RWPE2 (cell line): ENCODE measurements around the gene NEU4.

Experiments used
- ATAC-seq: fragments of 200-7000 bp; cut with Tn5 transposase; 3 replicates; pipeline ENCODE4 v1.9.1; 2021; ENCODE audit warnings: low read depth
- DNase-seq: peaks from one replicate; pipeline ENCODE4 v3.0.0-alpha.2; 2020; ENCODE audit warnings: low spot score
- H3K27ac ChIP-seq: fragments of 450-650 bp; 2 replicates; pipeline ENCODE4 v1.5.1; 2017; ENCODE audit warnings: mild to moderate bottlenecking; ENCODE audit not compliant: poor library complexity, severe bottlenecking
- H3K27me3 ChIP-seq: fragments of 250-450 bp; sonication (Bioruptor Pico); 2 replicates; pipeline ENCODE4 v1.5.1; 2021; ENCODE audit warnings: mild to moderate bottlenecking, moderate library complexity; ENCODE audit not compliant: insufficient read depth, poor library complexity, severe bottlenecking
- H3K36me3 ChIP-seq: fragments of 250-450 bp; sonication (Bioruptor Pico); 2 replicates; pipeline ENCODE4 v1.5.1; 2020; ENCODE audit warnings: low read depth, mild to moderate bottlenecking, moderate library complexity
- H3K4me1 ChIP-seq: fragments of 250-450 bp; sonication (Bioruptor Pico); 2 replicates; pipeline ENCODE4 v1.5.1; 2021; ENCODE audit warnings: mild to moderate bottlenecking, moderate library complexity; ENCODE audit not compliant: insufficient read depth, poor library complexity, severe bottlenecking
- H3K4me3 ChIP-seq: fragments of 250-450 bp; sonication (Bioruptor Pico); 2 replicates; pipeline ENCODE4 v1.5.1; 2021; ENCODE audit warnings: mild to moderate bottlenecking, moderate library complexity; ENCODE audit not compliant: severe bottlenecking
- H3K9me3 ChIP-seq: fragments of 250-450 bp; sonication (Bioruptor Pico); 2 replicates; pipeline ENCODE4 v1.5.1; 2021; ENCODE audit warnings: mild to moderate bottlenecking, moderate library complexity; ENCODE audit not compliant: severe bottlenecking
- TF ChIP-seq, protein P1 (sequence below): fragments of 450-650 bp; IDR thresholded peaks from one replicate; pipeline ENCODE4 v1.5.1; 2017; ENCODE audit warnings: mild to moderate bottlenecking, moderate library complexity; ENCODE audit not compliant: poor library complexity, severe bottlenecking

NEU4 gene

DNA sequence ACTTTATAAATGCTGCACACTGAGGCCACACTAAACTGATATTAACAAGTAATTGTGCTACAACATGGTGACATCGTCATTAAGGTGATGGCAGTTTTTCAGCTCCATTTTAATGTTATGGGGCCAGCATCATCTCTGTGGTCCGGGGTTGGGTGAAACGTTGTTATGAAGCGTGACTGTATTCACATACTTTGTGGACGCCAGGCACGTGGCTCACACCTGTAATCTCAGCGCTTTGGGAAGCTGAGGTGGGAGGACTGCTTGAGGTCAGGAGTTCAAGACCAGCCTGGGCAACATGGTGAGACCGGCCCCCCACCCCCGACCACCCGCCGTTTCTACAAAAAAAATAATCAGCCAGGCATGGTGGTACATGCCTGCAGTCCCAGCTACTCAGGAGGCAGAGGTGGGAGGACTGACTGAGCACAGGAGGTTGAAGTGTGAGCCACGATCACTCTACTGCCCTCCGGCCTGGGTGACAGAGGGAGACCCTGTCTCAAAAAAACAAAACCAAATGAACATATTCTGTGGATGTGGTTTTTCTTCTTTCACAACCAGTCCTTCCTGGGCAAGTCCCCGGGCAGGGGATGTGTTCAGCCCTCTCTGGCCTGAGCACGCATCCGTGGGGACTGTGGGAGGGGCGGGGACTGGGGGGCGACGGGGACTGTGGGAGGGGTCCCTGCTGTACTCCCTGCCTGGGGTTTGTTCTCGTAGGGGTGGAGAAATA is 45.3 kb upstream of the NEU4 start:
- TF ChIP-seq, protein P1, sequence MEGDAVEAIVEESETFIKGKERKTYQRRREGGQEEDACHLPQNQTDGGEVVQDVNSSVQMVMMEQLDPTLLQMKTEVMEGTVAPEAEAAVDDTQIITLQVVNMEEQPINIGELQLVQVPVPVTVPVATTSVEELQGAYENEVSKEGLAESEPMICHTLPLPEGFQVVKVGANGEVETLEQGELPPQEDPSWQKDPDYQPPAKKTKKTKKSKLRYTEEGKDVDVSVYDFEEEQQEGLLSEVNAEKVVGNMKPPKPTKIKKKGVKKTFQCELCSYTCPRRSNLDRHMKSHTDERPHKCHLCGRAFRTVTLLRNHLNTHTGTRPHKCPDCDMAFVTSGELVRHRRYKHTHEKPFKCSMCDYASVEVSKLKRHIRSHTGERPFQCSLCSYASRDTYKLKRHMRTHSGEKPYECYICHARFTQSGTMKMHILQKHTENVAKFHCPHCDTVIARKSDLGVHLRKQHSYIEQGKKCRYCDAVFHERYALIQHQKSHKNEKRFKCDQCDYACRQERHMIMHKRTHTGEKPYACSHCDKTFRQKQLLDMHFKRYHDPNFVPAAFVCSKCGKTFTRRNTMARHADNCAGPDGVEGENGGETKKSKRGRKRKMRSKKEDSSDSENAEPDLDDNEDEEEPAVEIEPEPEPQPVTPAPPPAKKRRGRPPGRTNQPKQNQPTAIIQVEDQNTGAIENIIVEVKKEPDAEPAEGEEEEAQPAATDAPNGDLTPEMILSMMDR: no peak
- DNase-seq: no peak

DNA sequence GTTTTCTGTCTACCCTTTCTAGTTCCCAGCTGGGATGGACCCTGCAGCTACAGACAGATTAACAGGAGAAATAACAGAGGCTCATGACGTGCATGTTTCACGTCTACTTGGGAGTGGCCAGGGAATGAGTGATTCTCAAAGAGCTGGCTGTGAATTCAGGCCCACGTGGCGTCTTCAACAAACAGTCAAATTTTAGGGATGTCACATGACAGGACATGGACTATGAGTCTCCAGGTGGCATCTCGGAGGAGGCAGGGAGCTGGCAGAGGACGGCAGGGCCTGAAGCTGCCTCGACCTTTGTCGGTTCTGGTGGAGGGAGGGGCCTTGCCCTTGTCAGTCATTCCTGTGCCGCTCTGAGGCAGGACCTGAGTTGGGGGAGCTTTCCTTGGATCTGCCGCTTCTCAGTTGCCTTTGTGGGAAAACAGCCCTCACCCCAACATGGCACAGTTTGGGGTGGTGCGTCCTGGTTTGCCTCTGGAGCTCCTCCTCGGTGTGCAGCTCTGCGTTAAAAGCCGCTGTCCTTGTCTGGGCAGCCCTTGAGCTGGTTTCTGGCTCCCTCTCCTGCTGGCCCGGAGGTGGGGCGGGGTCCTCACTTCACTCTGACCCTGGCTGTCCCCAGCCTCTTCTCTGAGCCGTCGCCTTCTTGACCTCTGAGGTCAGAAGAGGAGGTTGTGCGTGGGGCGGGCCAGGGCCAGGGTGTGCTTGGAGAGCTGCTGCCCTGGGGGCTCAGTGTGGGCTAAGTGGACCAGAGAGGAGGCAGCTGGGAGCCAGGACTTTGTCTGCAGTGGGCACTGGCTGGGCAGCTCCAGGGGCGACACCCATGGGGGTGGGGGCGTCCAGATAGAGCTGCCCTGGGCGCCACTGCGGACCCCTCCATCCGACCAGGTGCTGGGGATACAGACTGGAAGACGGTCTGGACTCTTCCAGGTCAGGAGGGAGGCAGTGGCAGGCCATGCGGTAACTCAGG is 44.4 kb upstream of the NEU4 start:
- TF ChIP-seq, protein P1: no peak
- no peaks in the 10 kb centered on the region for H3K27me3 ChIP-seq
- H3K27ac ChIP-seq: no peak overlapping the region
- no peak; the same call in 2 of the 3 replicates for ATAC-seq
- no peaks in the 10 kb centered on the region for H3K9me3 ChIP-seq
- peak; percentile 57 for DNase-seq
- no peak overlapping the region for H3K4me3 ChIP-seq
- H3K36me3 ChIP-seq: peaks cover 8% of the 10 kb centered on the region
- no peaks in the 10 kb centered on the region for H3K4me1 ChIP-seq

More for the DNA sequence above, 45.3 kb upstream of the NEU4 start:
- Histone ChIP-seq H3K4me1 (no peaks in the 10 kb centered on the region), H3K4me3 (no peak overlapping the region), H3K27me3 (no peaks in the 10 kb centered on the region), H3K27ac (no peak overlapping the region), H3K9me3 (no peaks in the 10 kb centered on the region), H3K36me3 (peaks cover 9% of the 10 kb centered on the region)
- no peak for ATAC-seq

DNA sequence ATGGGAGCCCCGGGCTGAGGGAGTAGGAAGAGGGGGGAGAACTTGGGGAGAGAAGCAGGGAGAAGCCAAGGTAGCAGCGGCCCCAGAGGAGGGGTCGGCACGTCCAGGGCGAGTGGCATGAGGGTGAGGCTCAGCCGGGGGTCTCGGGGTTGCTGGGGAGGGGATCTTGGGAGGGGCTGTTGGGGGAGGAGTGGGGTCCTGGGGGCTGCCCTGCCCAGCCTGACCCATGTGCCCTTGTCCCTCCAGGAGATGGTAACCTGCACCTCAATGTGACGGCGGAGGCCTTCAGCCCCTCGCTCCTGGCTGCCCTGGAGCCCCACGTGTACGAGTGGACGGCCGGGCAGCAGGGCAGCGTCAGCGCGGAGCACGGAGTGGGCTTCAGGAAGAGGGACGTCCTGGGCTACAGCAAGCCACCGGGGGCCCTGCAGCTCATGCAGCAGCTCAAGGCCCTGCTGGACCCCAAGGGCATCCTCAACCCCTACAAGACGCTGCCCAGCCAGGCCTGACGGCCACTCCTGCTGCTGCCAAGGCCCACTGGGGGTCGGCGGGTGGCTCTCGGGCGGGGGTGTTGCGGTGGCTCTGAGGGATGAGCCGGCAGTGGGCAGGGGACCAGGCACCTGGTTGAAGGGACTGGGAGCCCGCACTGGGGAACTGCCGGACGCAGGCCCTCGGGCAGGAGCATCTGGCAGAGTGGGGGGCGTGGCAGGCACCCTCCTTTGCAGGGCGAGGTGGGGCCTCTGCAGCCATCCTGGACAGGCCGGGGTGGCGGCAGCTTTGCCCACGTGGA is 41.3 kb upstream of the NEU4 start:
- Histone ChIP-seq H3K4me3 (no peak overlapping the region), H3K9me3 (no peaks in the 10 kb centered on the region), H3K27me3 (no peaks in the 10 kb centered on the region), H3K4me1 (no peaks in the 10 kb centered on the region), H3K27ac (no peak overlapping the region), H3K36me3 (no peaks in the 10 kb centered on the region)
- TF ChIP-seq, protein P1: no peak
- 0 out of 3 replicates have a peak, but pooled peaks have one; percentile 22 for ATAC-seq
- peak; percentile 66 for DNase-seq

DNA sequence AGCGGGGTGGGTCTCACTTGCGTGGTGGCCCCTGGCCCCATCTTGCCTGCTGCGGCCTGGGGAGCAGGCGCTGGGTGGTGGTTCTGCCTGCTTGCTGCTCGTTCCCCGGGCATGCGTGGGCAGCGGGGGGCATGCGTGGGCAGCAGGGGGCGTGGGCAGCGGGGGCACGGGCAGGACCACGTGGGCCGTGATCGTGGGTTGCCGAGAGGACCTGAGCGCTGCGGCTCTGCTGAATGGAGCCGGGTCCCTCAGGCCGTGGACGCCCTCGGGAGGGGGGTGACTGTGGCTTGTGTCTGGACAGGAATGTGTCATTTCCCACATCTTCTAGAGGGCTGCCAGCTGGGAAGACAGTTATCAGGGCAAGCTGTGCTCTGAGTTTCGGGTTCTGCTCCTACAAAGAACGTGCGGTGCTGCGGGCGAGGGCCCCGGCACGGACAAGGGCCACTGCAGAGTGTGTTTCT is 40.7 kb upstream of the NEU4 start:
- TF ChIP-seq, protein P1: no peak
- no peaks in the 10 kb centered on the region for H3K4me1 ChIP-seq
- H3K27ac ChIP-seq: no peak overlapping the region
- H3K4me3 ChIP-seq: no peak overlapping the region
- ATAC-seq (no peak), DNase-seq (peak; percentile 52)
- H3K9me3 ChIP-seq: no peaks in the 10 kb centered on the region
- no peaks in the 10 kb centered on the region for H3K36me3 ChIP-seq
- H3K27me3 ChIP-seq: no peaks in the 10 kb centered on the region
